Right lobe of liver (tissue), 6 donors: ENCODE results near the gene NKAIN2. TPM values are rescaled to one million over a fixed set of nuclear protein-coding genes. Genes with fewer than 3 reads are reported as not detected.

Experiments used
- ATAC-seq, 4 donors: fragments of 200-7000 bp; cut with Tn5 transposase; one replicate each; pipeline ENCODE4 v1.9.1; 2020; ENCODE audit warnings: mild to moderate bottlenecking in 4 of 4, moderate library complexity in 4 of 4
- DNase-seq, 3 donors: peaks; one replicate each; pipeline ENCODE4 v3.0.0-alpha.2; 2020
- H3K27ac ChIP-seq, 3 donors: fragments of 200-600 bp; one replicate each; pipeline ENCODE4 v1.8.0; 2022
- H3K27me3 ChIP-seq, 2 donors: fragments of 200-600 bp; one replicate each; pipeline ENCODE4 v1.8.0; 2022
- H3K36me3 ChIP-seq, 4 donors: fragments of 200-600 bp; sonication (generic) in 1 of 4; one replicate each; pipeline versions ENCODE4 v1.5.1 to v1.8.0; 2017 to 2022; ENCODE audit warnings: control low read depth in 1 of 4
- H3K4me1 ChIP-seq, 4 donors: fragments of 200-600 bp; sonication (generic) in 1 of 4; one replicate each; pipeline versions ENCODE4 v1.5.1 to v1.8.0; 2017 to 2022; ENCODE audit warnings: control low read depth in 1 of 4
- H3K4me3 ChIP-seq, 3 donors: fragments of 200-600 bp; one replicate each; pipeline ENCODE4 v1.8.0; 2022
- H3K9me3 ChIP-seq, 4 donors: fragments of 200-600 bp; sonication (generic) in 1 of 4; one replicate each; pipeline versions ENCODE4 v1.5.1 to v1.8.0; 2017 to 2022; ENCODE audit warnings: control low read depth in 1 of 4
- CTCF ChIP-seq, 4 donors: fragments of 200-600 bp in 3 of 4; fragments of 450-650 bp in 1 of 4; IDR thresholded peaks; one replicate each; pipeline versions ENCODE4 v1.5.1 to v1.8.0; 2016 to 2022; ENCODE audit warnings: antibody characterized with exemption in 4 of 4, mild to moderate bottlenecking in 2 of 4
- POLR2A ChIP-seq: fragments of 450-650 bp; IDR thresholded peaks from one replicate; pipeline ENCODE4 v1.6.1; 2017; ENCODE audit warnings: antibody characterized with exemption, mild to moderate bottlenecking
- WGBS: methylation state at CpG from one replicate; pipeline ENCODE4 v1.1.6; 2018; ENCODE audit warnings: low coverage, low lambda C conversion rate; ENCODE audit not compliant: insufficient coverage; ENCODE audit errors: missing lambda C conversion rate; 5-methylcytosine and 5-hydroxymethylcytosine counted together
- intact Hi-C, 2 donors: fragments of 100-400 bp; cut with DNase I; formaldehyde crosslinking; loops; one replicate each; pipeline versions ENCODE4 v1.11.2 to v1.14.1; 2022
- total RNA-seq, 6 experiments: library from RNA; depleted of rRNA in 2 of 6; stranded (reverse); fragments of >200 nt in 2 of 6; fragmentation: NEBNext Ultra II Directional in 3 of 6; extraction: Animal tissue kit (Norgen Biotek cat#: 25700) in 3 of 6; gene quantifications; one replicate each; pipeline versions ENCODE4 v1.1.0 to v1.2.4, GENCODE V29; 2016 to 2023
- donor health status: DM: no; HTN: yes; CAD: no.
- donor health status: DM: no; HTN: no; CAD: no.
- donor health status: DM: no; HTN: no; CAD: no.
- donor health status: DM: no; HTN: yes; CAD: no.
- donor health status: DM: no; HTN: yes; CAD: no.

NKAIN2 gene
- total RNA-seq, 6 experiments from 2014 or later, result 0.16 to 0.28 TPM; not detected in 4

- H3K9me3 ChIP-seq, result no peaks in the 10 kb centered on the region
- TF ChIP-seq CTCF (IDR thresholded peaks at IDR 0.05) (no peak), POLR2A (no peak)
- no peak overlapping the region for H3K4me3 ChIP-seq
- no peak overlapping the region for H3K27ac ChIP-seq
- no peaks in the 10 kb centered on the region for H3K4me1 ChIP-seq
- H3K36me3 ChIP-seq, result no peaks in the 10 kb centered on the region
- intact Hi-C loops, result no loop called here
- DNase-seq (no peak), ATAC-seq (no peak)
- no peaks in the 10 kb centered on the region for H3K27me3 ChIP-seq
Observed at GRCh38 chr6:124738482-124738881, 934.8 kb downstream of the NKAIN2 start.

- intact Hi-C loops, result no loop called here
- Histone ChIP-seq H3K27me3 (no peaks in the 10 kb centered on the region), H3K36me3 (no peaks in the 10 kb centered on the region), H3K4me1 (no peaks in the 10 kb centered on the region), H3K4me3 (no peak overlapping the region), H3K9me3 (no peaks in the 10 kb centered on the region), H3K27ac (no peak overlapping the region)
- ATAC-seq (no peak), DNase-seq (no peak)
- TF ChIP-seq POLR2A (no peak), CTCF (IDR thresholded peaks at IDR 0.05) (no peak)
- 24% methylated on average over 1 of the region's 2 CpGs for WGBS
Observed at GRCh38 chr6:124741341-124741740, 937.7 kb downstream of the NKAIN2 start.

- Histone ChIP-seq H3K27ac (no peak overlapping the region), H3K36me3 (no peaks in the 10 kb centered on the region), H3K9me3 (no peaks in the 10 kb centered on the region), H3K4me1 (no peaks in the 10 kb centered on the region), H3K4me3 (no peak overlapping the region), H3K27me3 (no peaks in the 10 kb centered on the region)
- DNase-seq, result no peak
- intact Hi-C loops, result no loop called here
- WGBS, result 53% methylated on average over 2 of the region's 2 CpGs
- no peak for TF ChIP-seq CTCF (IDR thresholded peaks at IDR 0.05)
- no peak for TF ChIP-seq POLR2A
- no peak for ATAC-seq
Observed at GRCh38 chr6:124742971-124743370, 939.3 kb downstream of the NKAIN2 start.

- Histone ChIP-seq H3K9me3 (no peaks in the 10 kb centered on the region), H3K27ac (no peak overlapping the region), H3K27me3 (no peaks in the 10 kb centered on the region), H3K4me3 (no peak overlapping the region), H3K4me1 (no peaks in the 10 kb centered on the region), H3K36me3 (no peaks in the 10 kb centered on the region)
- no peak for TF ChIP-seq CTCF (IDR thresholded peaks at IDR 0.05)
- no peak for TF ChIP-seq POLR2A
- ATAC-seq (no peak), DNase-seq (no peak)
- 42% methylated on average over 2 of the region's 2 CpGs for WGBS
- intact Hi-C loops, result no loop called here
Observed at GRCh38 chr6:124743420-124743819, 939.8 kb downstream of the NKAIN2 start.

- WGBS, result 51% methylated on average over 2 of the region's 2 CpGs
- no peaks in the 10 kb centered on the region for H3K27me3 ChIP-seq
- no peaks in the 10 kb centered on the region for H3K4me1 ChIP-seq
- ATAC-seq (no peak), DNase-seq (no peak)
- H3K36me3 ChIP-seq, result no peaks in the 10 kb centered on the region
- intact Hi-C loops, result no loop called here
- TF ChIP-seq POLR2A, result no peak
- no peak for TF ChIP-seq CTCF (IDR thresholded peaks at IDR 0.05)
- H3K27ac ChIP-seq, result no peak overlapping the region
- H3K4me3 ChIP-seq, result no peak overlapping the region
- H3K9me3 ChIP-seq, result no peaks in the 10 kb centered on the region
Observed at GRCh38 chr6:124747349-124747748, 943.7 kb downstream of the NKAIN2 start.
